Measurements from ENCODE around the gene GSG1L.

GSG1L gene

DNA sequence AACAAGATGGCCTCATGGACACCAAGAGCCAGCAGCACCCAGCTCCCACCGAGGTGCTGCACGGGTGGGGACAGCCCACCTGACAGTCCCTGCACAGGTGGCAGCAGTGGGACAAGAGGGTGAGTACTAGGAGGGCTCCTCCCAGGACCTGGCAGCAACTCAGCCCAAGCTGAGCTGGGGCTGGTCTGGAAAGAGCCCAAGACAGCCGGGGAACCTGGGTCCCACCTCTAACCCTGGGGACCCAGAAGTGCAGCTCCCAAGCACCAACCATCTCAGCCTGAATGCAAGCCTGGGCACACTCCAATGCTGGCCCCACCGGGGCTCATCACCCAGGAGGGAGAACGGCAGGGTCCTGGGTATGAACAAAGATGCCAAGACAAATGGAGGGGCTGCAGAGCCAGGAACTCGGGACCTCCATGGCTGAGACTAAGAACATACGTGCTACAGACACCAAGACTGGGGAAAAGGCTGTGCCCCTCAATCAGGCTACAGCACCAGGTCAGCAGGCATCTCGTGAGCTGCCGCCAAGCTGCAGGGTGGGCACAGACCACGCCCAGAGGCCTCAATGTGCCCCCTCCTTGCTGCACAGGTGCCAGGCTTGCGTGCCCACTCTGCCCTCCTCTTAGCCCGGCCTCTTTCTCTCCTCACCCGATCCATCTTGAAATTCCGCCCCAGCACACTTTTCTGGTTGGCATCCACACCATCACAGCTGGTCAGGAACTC, 37.5 kb upstream of the GSG1L start:
- H3K4me3 ChIP-seq (ENCODE audit: low read depth, low read length), result no peak overlapping the region
- TF ChIP-seq, protein P1, sequence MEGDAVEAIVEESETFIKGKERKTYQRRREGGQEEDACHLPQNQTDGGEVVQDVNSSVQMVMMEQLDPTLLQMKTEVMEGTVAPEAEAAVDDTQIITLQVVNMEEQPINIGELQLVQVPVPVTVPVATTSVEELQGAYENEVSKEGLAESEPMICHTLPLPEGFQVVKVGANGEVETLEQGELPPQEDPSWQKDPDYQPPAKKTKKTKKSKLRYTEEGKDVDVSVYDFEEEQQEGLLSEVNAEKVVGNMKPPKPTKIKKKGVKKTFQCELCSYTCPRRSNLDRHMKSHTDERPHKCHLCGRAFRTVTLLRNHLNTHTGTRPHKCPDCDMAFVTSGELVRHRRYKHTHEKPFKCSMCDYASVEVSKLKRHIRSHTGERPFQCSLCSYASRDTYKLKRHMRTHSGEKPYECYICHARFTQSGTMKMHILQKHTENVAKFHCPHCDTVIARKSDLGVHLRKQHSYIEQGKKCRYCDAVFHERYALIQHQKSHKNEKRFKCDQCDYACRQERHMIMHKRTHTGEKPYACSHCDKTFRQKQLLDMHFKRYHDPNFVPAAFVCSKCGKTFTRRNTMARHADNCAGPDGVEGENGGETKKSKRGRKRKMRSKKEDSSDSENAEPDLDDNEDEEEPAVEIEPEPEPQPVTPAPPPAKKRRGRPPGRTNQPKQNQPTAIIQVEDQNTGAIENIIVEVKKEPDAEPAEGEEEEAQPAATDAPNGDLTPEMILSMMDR (IDR thresholded peaks at IDR 0.05; ENCODE audit: borderline replicate concordance, insufficient read depth, low read depth, low read length), result no peak

DNA sequence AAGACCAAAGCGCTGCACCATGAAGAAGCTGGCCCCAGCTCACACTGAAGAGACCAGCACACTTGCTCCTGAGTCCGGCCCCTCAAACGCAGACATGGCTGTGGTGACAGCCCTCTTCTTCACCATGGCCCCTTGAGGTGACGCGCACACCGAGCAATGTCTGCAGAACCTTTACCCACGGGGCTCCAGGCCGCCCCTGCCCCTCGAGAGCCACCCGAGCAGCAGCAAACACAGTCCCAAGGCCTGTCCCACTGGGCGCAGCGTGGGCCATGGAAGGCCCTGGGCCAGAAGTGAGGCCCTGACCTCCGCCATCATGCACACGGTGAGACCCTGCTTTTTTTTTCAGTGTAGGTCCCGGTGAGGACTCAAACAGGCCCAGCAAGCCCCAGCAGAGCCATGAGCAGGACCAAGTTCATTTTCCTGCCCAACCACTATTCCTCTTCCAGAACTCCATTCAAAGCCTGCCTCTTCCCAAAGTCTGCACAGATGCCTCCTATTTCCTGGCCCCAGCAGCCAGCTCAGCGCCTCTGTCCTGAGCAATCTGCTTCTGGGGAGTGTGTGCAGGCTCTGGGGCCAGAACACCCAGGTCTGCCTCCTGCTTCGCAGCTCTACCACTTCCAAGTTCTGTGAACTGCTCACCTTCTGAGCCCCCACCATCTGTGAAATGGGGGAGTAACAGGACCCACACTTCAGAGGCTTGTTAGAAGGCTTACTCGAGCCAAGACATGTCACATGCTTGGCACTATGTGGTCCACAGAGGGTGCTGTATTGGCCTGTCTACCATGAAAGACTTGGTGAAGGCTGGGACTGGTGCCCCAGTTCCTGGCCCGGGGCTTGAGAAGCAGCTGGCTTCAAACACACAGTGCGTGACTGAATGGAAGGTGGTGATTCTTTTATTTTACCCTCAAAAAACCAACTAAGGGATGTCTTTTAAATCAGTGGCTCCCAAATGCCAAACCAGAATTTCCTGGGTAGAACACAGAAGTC, 35.7 kb upstream of the GSG1L start:
- TF ChIP-seq, protein P1 (IDR thresholded peaks at IDR 0.05; ENCODE audit: borderline replicate concordance, insufficient read depth, low read depth, low read length), result no peak
- H3K4me3 ChIP-seq (ENCODE audit: low read depth, low read length), result no peak overlapping the region

DNA sequence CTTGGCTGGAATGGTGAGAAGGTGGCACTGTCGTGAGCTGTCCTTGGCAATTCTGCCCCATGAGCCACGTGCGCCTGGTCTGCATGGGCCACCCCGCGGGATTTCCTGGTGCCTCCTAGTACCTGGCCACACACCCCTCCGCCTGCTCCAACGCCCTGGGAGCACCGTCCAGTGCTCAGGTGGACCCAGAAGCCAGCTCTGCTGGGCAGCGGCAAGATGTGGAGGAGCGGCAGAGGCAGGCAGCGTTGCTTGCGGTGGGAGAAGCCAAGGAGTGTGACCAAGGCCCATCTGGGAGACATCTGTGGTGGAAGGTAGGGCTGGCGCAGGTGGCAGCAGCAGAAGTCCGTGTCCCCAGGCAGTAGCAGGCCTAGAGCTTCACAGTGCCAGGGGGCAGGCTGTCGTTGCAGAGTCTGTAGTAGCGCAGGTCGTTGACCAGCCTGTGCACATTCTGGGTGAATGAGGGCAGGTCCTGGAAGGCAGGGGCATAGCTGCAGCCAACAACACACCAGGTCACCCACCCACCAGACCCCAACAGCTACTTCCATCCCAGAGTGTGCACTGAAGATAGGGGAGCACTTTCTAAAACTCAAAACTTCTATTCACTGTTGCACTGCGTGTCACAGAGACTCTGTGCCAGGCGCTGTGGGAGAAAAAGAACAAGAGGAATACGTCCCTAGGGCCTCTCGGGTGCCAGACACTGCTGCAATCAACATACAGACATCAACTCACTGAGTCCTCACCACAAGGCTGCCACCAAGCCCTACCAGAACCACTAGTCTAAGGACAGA, 34.9 kb upstream of the GSG1L start:
- no peak overlapping the region for H3K4me3 ChIP-seq (ENCODE audit: low read depth, low read length)
- TF ChIP-seq, protein P1 (IDR thresholded peaks at IDR 0.05; ENCODE audit: borderline replicate concordance, insufficient read depth, low read depth, low read length), result no peak

DNA sequence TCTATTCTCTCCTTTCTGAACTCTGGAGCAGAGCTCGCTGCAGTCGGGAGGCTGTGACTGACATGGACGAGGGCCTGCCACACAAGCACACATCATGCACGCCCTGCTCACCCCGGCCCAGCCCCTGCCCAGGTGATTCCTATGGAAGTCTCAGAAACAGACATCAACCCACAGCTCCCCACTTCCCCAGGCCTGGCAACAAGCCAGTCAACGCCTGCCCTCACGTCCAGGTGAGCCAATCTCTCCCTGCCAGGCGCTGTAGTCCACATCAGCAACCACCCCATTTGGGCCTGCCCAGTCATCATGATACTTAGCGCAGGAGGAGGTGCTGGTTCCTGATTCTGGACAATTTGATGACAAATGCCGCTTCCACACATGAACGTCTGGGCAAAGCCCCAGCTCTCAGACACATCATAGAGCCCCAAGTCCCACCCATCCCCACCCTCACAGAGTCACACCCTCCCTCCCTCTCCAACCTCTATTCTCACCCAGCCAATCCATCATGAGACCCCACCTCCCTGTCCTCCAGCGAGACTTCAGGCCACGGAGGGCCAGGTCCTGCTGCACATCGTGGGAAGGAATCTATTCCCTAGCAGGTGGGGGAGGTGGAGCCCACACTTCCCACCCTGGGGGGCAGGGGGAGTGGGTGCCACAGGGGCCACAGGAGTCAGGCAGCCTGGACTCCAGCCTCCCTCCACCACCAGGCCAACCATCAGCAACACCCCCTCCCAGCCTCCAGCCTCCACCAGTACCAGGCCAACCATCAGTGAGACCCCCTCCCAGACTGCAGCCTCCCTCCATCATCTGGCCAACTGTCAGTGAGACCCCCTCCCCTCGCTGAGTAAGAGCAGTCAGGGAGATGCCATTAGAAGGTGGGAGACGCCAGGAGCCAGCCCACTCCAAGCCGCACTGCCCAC, 33.7 kb upstream of the GSG1L start:
- TF ChIP-seq, protein P1 (IDR thresholded peaks at IDR 0.05; ENCODE audit: borderline replicate concordance, insufficient read depth, low read depth, low read length), result no peak
- no peak overlapping the region for H3K4me3 ChIP-seq (ENCODE audit: low read depth, low read length)

DNA sequence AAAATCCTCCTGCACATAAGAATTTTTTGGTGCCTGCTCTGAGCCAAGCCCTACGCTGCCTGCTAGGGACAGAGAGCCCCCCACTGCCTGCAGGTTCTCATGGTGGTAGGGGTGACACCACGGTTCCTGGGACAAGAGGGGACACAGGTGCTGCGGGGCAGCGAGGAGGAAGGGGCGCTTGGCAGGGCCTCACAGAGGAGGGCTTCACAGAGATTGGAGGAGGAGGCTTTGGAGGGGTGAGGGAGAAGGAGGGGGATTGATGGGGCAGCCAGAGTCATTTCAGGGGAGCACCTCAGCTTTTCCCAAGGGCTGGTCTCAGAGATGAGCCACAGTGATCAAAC, 29.8 kb upstream of the GSG1L start:
- TF ChIP-seq, protein P1 (IDR thresholded peaks at IDR 0.05; ENCODE audit: borderline replicate concordance, insufficient read depth, low read depth, low read length), result no peak

DNA sequence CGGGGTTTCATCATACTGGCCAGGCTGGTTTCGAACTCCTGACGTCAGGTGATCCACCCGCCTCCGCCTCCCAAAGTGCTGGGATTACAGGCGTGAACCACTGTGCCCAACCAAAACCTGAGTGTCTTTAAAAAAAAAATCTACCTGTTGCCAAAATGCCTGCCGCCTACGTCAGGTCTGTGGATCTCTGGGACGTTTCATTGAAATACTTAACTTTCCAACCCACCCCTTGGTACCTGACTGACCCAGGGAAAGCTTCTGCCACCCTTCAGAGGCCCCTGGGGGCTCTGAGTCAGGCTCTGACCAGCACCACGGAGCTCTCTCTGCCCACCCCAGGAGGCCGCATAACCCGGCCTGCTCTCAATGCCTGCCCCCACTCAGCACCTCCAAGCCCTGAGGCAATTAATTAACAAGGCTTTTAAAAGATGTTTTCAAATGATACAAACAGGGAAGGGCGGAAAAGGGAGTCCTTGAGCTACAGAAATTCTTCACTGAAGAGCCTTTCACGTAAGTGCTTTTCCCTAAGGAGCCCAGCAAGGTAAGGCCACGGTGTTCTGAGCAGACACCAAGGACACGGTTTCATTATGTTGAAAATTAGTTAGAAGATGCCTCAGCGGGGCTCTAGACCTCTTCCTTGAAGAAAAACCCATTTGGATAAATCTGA, 29.3 kb upstream of the GSG1L start:
- H3K4me3 ChIP-seq (ENCODE audit: low read depth, low read length), result no peak overlapping the region
- TF ChIP-seq, protein P1 (IDR thresholded peaks at IDR 0.05; ENCODE audit: borderline replicate concordance, insufficient read depth, low read depth, low read length), result no peak

More for the DNA sequence above, 29.8 kb upstream of the GSG1L start:
- H3K4me3 ChIP-seq (ENCODE audit: low read depth, low read length), result no peak overlapping the region
